ENCODE measurements around the gene CREB5. TPM values are rescaled to one million over a fixed set of nuclear protein-coding genes. Genes with fewer than 3 reads are reported as not detected.

CREB5 gene
- total RNA-seq, 2 donors from 2014 or later: 0.53 to 2.6 TPM

GRCh38 chr7:28423918-28424514 lies 11.7 kb downstream of the CREB5 start:
- no peaks in the 10 kb centered on the region for H3K36me3 Mint-ChIP-seq (ENCODE audit: low read depth)
- TF ChIP-seq CTCF (conservative IDR thresholded peaks at IDR 0.05): no peak
- H3K27me3 Mint-ChIP-seq (ENCODE audit: insufficient read depth): peaks cover 2% of the 10 kb centered on the region
- no peaks in the 10 kb centered on the region for H3K9me3 Mint-ChIP-seq
- H3K4me3 ChIP-seq (ENCODE audit: low read length): no peak overlapping the region
- peaks cover 10% of the 10 kb centered on the region for H3K27me3 ChIP-seq (ENCODE audit: control insufficient read depth, insufficient read depth, low read length, poor library complexity, severe bottlenecking)
- no peaks in the 10 kb centered on the region for H3K4me1 Mint-ChIP-seq
- no peak for DNase-seq
- WGBS, 2 experiments (ENCODE audit: insufficient coverage in 1 of 2, insufficient read length in 1 of 2): 89 to 90% methylated on average over 4 of the region's 4 CpGs
- no peak overlapping the region for H3K9ac ChIP-seq (ENCODE audit: extremely low read depth, low read length, poor library complexity, severe bottlenecking)
- H3K27ac ChIP-seq (ENCODE audit: low read depth, low read length): no peak overlapping the region
- no peak overlapping the region for H3K27ac Mint-ChIP-seq
- no peaks in the 10 kb centered on the region for H3K36me3 ChIP-seq (ENCODE audit: control insufficient read depth, insufficient read depth, low read length)
- no peaks in the 10 kb centered on the region for H3K9me3 ChIP-seq (ENCODE audit: control insufficient read depth, low read length)
- H3K4me3 Mint-ChIP-seq: no peak overlapping the region
- H3K4me1 ChIP-seq (ENCODE audit: control insufficient read depth, insufficient read depth, low read length): no peaks in the 10 kb centered on the region

GRCh38 chr7:28425496-28425895 lies 13.2 kb downstream of the CREB5 start:
- 93 to 100% methylated on average over 1 of the region's 1 CpG for whole genome bisulfite sequencing, 2 experiments (ENCODE audit: insufficient coverage in 1 of 2, insufficient read length in 1 of 2)
- Mint-ChIP-seq H3K9me3 (no peaks in the 10 kb centered on the region), H3K4me1 (peaks cover 8% of the 10 kb centered on the region), H3K4me3 (no peak overlapping the region), H3K27me3 (ENCODE audit: insufficient read depth) (peaks cover 2% of the 10 kb centered on the region), H3K36me3 (ENCODE audit: low read depth) (no peaks in the 10 kb centered on the region), H3K27ac (no peak overlapping the region)
- no peak overlapping the region for H3K27ac ChIP-seq (ENCODE audit: low read depth, low read length)
- no peaks in the 10 kb centered on the region for H3K36me3 ChIP-seq (ENCODE audit: control insufficient read depth, insufficient read depth, low read length)
- H3K4me3 ChIP-seq (ENCODE audit: low read length): no peak overlapping the region
- TF ChIP-seq CTCF (conservative IDR thresholded peaks at IDR 0.05): no peak
- peaks cover 8% of the 10 kb centered on the region for H3K4me1 ChIP-seq (ENCODE audit: control insufficient read depth, insufficient read depth, low read length)
- no peak for DNase-seq
- H3K27me3 ChIP-seq (ENCODE audit: control insufficient read depth, insufficient read depth, low read length, poor library complexity, severe bottlenecking): peaks cover 10% of the 10 kb centered on the region
- no peak overlapping the region for H3K9ac ChIP-seq (ENCODE audit: extremely low read depth, low read length, poor library complexity, severe bottlenecking)
- H3K9me3 ChIP-seq (ENCODE audit: control insufficient read depth, low read length): no peaks in the 10 kb centered on the region

- H3K4me1 Mint-ChIP-seq: peaks cover 10% of the 10 kb centered on the region
- H3K27me3 Mint-ChIP-seq (ENCODE audit: insufficient read depth): peaks cover 2% of the 10 kb centered on the region
- peaks cover 10% of the 10 kb centered on the region for H3K27me3 ChIP-seq (ENCODE audit: control insufficient read depth, insufficient read depth, low read length, poor library complexity, severe bottlenecking)
- TF ChIP-seq CTCF (conservative IDR thresholded peaks at IDR 0.05): no peak
- H3K27ac Mint-ChIP-seq: no peak overlapping the region
- H3K4me3 ChIP-seq (ENCODE audit: low read length): no peak overlapping the region
- no peak overlapping the region for H3K9ac ChIP-seq (ENCODE audit: extremely low read depth, low read length, poor library complexity, severe bottlenecking)
- no peaks in the 10 kb centered on the region for H3K36me3 ChIP-seq (ENCODE audit: control insufficient read depth, insufficient read depth, low read length)
- 89 to 93% methylated on average over 3 to 4 of the region's 4 CpGs for WGBS, 2 experiments (ENCODE audit: insufficient coverage in 1 of 2, insufficient read length in 1 of 2)
- no peak for DNase-seq
- H3K36me3 Mint-ChIP-seq (ENCODE audit: low read depth): no peaks in the 10 kb centered on the region
- no peaks in the 10 kb centered on the region for H3K9me3 ChIP-seq (ENCODE audit: control insufficient read depth, low read length)
- H3K4me3 Mint-ChIP-seq: no peak overlapping the region
- H3K4me1 ChIP-seq (ENCODE audit: control insufficient read depth, insufficient read depth, low read length): peaks cover 8% of the 10 kb centered on the region
- H3K9me3 Mint-ChIP-seq: no peaks in the 10 kb centered on the region
- no peak overlapping the region for H3K27ac ChIP-seq (ENCODE audit: low read depth, low read length)
Measured at GRCh38 chr7:28427236-28427635, 14.9 kb downstream of the CREB5 start.
